ENCODE data around the gene JAK1.

JAK1 gene

GRCh38 chr1:64843675-64844074 lies 122.7 kb downstream of the JAK1 start:
- H3K27ac ChIP-seq (ENCODE audit: low read length) = no peak overlapping the region
- H3K4me3 ChIP-seq (ENCODE audit: low read length) = no peak overlapping the region
- H3K27me3 ChIP-seq (ENCODE audit: low read depth, low read length) = no peaks in the 10 kb centered on the region
- no peak overlapping the region for H2AFZ ChIP-seq (ENCODE audit: low read depth, low read length)
- TF ChIP-seq CTCF (IDR thresholded peaks at IDR 0.05; ENCODE audit: low read depth, low read length) (no peak), EZH2phosphoT487 (IDR thresholded peaks at IDR 0.05; ENCODE audit: low read depth) (no peak)
- H4K20me1 ChIP-seq (ENCODE audit: insufficient read depth, low read length) = peaks cover 8% of the 10 kb centered on the region; the same call in 1 of the 2 replicates
- no peaks in the 10 kb centered on the region for H3K9me3 ChIP-seq (ENCODE audit: insufficient read depth, low read length)
- H3K9ac ChIP-seq (ENCODE audit: low read length) = no peak overlapping the region
- H3K79me2 ChIP-seq (ENCODE audit: low read length) = no peaks in the 10 kb centered on the region
- H3K36me3 ChIP-seq (replicated peaks; ENCODE audit: low read depth, low read length) = peaks cover 15% of the 10 kb centered on the region
- H3K4me1 ChIP-seq (ENCODE audit: low read length) = peaks cover 13% of the 10 kb centered on the region
- H3K4me2 ChIP-seq (ENCODE audit: low read length) = no peak overlapping the region

- Histone ChIP-seq H3K4me3 (ENCODE audit: low read length) (no peak overlapping the region), H3K27me3 (ENCODE audit: low read depth, low read length) (no peaks in the 10 kb centered on the region), H3K27ac (ENCODE audit: low read length) (no peak overlapping the region), H3K4me2 (ENCODE audit: low read length) (peak overlapping the region; percentile 19; the same call in 1 of the 2 replicates), H2AFZ (ENCODE audit: low read depth, low read length) (no peak overlapping the region), H3K36me3 (replicated peaks; ENCODE audit: low read depth, low read length) (peaks cover 26% of the 10 kb centered on the region), H3K79me2 (ENCODE audit: low read length) (no peaks in the 10 kb centered on the region), H3K9ac (ENCODE audit: low read length) (no peak overlapping the region), H3K4me1 (ENCODE audit: low read length) (peaks cover 13% of the 10 kb centered on the region), H3K9me3 (ENCODE audit: insufficient read depth, low read length) (no peaks in the 10 kb centered on the region), H4K20me1 (ENCODE audit: insufficient read depth, low read length) (peaks cover 8% of the 10 kb centered on the region; the same call in 1 of the 2 replicates)
- TF ChIP-seq EZH2phosphoT487 (IDR thresholded peaks at IDR 0.05; ENCODE audit: low read depth) (no peak), CTCF (IDR thresholded peaks at IDR 0.05; ENCODE audit: low read depth, low read length) (no peak)
Measured at GRCh38 chr1:64842224-64842623, 124.1 kb downstream of the JAK1 start.

GRCh38 chr1:64841330-64842065 lies 124.9 kb downstream of the JAK1 start:
- Histone ChIP-seq H4K20me1 (ENCODE audit: insufficient read depth, low read length) (peaks cover 8% of the 10 kb centered on the region; the same call in 1 of the 2 replicates), H3K4me2 (ENCODE audit: low read length) (no peak overlapping the region; the same call in 1 of the 2 replicates), H3K9me3 (ENCODE audit: insufficient read depth, low read length) (no peaks in the 10 kb centered on the region), H3K79me2 (ENCODE audit: low read length) (no peaks in the 10 kb centered on the region), H3K36me3 (replicated peaks; ENCODE audit: low read depth, low read length) (peaks cover 34% of the 10 kb centered on the region), H3K4me3 (ENCODE audit: low read length) (no peak overlapping the region), H3K27ac (ENCODE audit: low read length) (no peak overlapping the region), H3K27me3 (ENCODE audit: low read depth, low read length) (no peaks in the 10 kb centered on the region), H3K9ac (ENCODE audit: low read length) (no peak overlapping the region), H3K4me1 (ENCODE audit: low read length) (peaks cover 13% of the 10 kb centered on the region), H2AFZ (ENCODE audit: low read depth, low read length) (no peak overlapping the region)
- TF ChIP-seq CTCF (IDR thresholded peaks at IDR 0.05; ENCODE audit: low read depth, low read length) (no peak), EZH2phosphoT487 (IDR thresholded peaks at IDR 0.05; ENCODE audit: low read depth) (no peak)

GRCh38 chr1:64839732-64840405 lies 126.5 kb downstream of the JAK1 start:
- H3K27ac ChIP-seq (ENCODE audit: low read length) = no peak overlapping the region
- no peak for TF ChIP-seq CTCF (IDR thresholded peaks at IDR 0.05; ENCODE audit: low read depth, low read length)
- no peak for TF ChIP-seq EZH2phosphoT487 (IDR thresholded peaks at IDR 0.05; ENCODE audit: low read depth)
- H3K27me3 ChIP-seq (ENCODE audit: low read depth, low read length) = no peaks in the 10 kb centered on the region
- H3K79me2 ChIP-seq (ENCODE audit: low read length) = no peaks in the 10 kb centered on the region
- no peak overlapping the region for H3K9ac ChIP-seq (ENCODE audit: low read length)
- no peak overlapping the region for H2AFZ ChIP-seq (ENCODE audit: low read depth, low read length)
- peaks cover 13% of the 10 kb centered on the region for H3K4me1 ChIP-seq (ENCODE audit: low read length)
- no peak overlapping the region for H3K4me3 ChIP-seq (ENCODE audit: low read length)
- no peak overlapping the region for H3K4me2 ChIP-seq (ENCODE audit: low read length)
- peaks cover 8% of the 10 kb centered on the region; the same call in 1 of the 2 replicates for H4K20me1 ChIP-seq (ENCODE audit: insufficient read depth, low read length)
- H3K36me3 ChIP-seq (replicated peaks; ENCODE audit: low read depth, low read length) = peaks cover 42% of the 10 kb centered on the region
- H3K9me3 ChIP-seq (ENCODE audit: insufficient read depth, low read length) = no peaks in the 10 kb centered on the region

All from OCI-LY3 (cell line).